LHCN-M2 (cell line): ENCODE results near the gene RBM18. TPM values are rescaled to one million over a fixed set of nuclear protein-coding genes. Genes with fewer than 3 reads are reported as not detected.
A peak's percentile ranks its signal among the peaks of the same experiment; 100 is the strongest.

Experiments used
- DNase-seq: peaks from one replicate; pipeline ENCODE4 v3.0.0-alpha.2; 2012; ENCODE audit warnings: low read depth
- total RNA-seq: library from RNA; depleted of rRNA; stranded (reverse); fragments of >200 nt; gene quantifications from 2 replicates; pipeline ENCODE4 v1.2.3, GENCODE V29; 2014

The RBM18 gene
- total RNA-seq, 1 experiment from 2014 or later, result 16.1 TPM

DNA sequence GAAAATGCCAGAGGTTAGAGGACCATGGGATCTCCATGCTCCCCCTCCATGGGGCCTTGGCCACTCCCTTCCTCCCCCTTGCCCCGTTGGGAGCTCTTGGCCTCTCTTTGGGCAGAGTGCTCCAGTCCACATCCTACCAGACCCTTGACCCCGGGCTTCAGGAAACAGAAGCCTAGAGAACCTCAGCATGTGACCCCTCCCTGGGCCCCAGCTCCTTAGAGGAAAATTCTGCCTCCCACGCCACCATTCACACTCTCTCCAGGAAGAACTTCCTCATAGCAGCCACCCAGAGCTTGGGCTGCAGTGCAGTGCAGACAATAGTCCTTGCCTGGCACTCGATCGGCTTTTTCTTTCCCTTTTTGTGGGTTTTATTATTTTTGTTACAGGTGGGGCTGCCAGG is 41.8 kb downstream of the RBM18 start:
- DNase-seq, result no peak

DNA sequence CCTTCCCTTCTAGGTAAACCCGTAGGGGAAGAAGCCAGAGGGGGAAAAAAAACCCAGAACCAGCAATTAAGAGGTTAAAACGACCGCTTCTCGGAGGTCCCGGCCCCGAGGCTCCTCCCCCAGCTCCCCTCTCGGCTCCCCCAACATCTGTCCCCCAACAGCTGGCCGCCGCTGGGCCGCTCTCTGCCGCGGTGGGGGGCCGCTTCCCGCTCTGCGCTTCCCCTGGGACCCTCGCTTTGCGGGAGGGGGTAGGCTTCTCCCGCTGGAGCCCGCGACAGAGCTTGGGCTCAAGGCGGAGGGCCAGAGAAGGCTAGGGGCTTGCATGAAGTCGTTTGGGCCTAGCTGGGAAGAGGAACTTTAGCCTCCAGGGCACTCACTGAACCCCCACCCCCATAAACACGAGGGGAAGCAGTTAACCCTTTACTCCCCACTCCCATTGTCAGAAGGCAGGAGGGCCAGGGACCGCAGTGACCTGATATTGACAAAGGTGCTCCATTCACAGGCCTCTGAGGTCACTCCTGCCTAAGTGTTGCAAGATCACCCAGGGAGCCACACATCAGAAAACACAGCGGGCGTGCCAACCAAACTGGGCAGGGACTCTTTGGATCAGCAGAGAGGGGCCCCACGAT is 43.3 kb downstream of the RBM18 start:
- no peak for DNase-seq

DNA sequence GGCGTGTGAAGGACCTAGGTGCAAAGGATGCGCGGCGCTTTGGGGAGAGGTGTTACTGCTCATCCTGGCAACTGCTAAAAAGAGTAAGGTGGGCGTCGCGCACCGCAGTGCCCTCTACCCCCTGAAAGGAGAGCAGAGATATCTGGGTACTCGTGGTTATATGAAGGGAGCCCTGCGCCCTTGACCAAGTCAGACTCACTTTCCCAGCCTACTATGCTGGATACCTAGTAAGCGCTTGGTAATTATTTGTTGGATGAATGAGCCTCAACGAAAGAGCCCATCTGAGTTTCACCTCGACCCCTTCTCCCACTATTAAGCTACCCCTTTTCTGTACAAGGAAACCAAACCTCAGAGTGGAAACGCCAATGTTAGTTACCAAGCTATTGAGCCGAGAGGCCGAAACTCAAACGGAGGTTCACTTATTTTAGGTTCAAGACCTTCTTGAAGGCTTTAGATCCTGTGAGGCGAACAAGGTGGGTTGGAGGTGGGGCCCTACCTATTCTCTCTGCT is 43.9 kb downstream of the RBM18 start:
- DNase-seq, result no peak

DNA sequence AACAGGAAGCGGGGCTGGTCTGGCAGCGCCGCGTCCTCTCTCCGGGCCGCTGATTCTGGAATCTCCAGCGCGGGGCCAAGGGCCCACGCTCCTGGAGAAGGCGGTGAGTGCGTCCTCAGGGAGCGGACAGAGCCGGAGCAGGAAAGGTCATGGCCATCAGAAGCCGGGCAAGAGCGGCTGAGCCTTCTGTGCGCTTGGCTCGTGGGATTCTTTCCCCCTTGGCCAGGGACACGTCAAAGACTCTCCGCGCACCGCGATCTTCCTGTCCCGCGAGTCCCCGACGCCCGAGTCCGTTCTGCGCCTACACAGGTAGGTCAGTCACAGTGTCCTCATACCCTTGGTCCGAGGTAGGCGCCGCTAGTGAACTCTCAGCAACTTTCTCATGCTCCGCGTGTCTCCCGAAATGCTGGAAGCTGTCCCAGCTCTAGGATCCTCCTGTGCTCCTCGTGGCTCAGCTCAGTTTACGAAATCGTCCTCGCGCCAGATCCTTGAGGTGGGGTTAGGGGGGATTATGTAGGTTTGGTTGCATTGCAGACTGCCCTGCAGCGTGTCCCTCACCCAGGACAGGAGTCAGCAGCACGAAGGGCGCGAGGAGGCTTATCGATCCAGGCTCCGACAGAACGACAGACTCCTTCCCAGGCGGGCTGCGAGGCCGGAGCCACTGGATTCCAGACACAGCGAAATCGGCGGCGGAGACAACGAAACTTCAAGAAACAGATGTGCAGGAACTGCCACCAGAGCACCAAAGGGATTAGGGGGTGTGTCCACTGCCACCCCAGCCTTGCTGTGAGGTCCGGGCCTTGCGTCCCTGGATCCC is 44.6 kb downstream of the RBM18 start:
- DNase-seq, result no peak

- DNase-seq, result peak; percentile 14
These were observed 45.4 kb downstream of the RBM18 start for GRCh38 chr9:122218935-122219855.

GRCh38 chr9:122218071-122218934 is 46.3 kb downstream of the RBM18 start:
- peak; percentile 20 for DNase-seq

DNA sequence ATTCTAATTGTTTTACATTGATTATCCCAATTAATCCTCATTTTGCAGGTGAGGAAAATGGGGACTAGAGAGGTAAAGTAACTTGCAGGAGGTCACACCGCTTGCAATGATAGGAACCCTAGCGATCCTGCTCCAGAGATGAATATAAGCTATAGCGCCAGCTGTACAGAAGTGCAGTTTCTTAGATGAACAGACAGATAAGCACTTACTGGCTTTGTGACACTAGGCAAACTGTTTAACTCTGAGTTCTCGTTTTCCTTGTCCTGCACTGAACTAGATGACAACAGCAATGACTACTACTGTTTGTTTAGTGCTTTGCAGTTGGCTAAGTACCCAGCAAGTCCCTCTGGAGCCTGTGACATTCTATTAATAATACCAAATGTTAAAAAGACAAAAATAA is 47.0 kb downstream of the RBM18 start:
- no peak for DNase-seq

GRCh38 chr9:122216798-122217418 is 47.7 kb downstream of the RBM18 start:
- DNase-seq, result no peak

GRCh38 chr9:122216138-122216797 is 48.4 kb downstream of the RBM18 start:
- no peak for DNase-seq

- DNase-seq, result no peak
These were observed 49.0 kb downstream of the RBM18 start for GRCh38 chr9:122215663-122216062.

DNA sequence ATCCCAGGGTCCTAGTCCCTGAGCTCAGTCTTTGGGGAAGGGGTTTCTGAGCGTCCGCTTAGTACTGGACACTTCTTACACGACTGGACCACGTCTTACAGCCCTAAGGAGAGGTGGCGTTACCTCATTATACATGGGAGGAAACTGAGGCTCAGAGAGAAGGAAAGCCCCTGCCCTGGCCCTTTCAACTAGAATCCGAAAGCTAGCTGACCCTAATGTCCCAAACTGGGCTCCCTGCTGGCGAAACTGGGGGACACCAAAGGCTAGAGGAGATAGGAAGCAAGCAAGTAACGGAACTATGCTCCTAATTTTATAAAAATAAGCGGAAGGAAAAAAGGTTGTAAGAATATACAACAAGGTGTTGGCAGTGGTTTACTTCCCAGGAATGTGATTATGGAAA is 50.1 kb downstream of the RBM18 start:
- DNase-seq, result no peak

DNA sequence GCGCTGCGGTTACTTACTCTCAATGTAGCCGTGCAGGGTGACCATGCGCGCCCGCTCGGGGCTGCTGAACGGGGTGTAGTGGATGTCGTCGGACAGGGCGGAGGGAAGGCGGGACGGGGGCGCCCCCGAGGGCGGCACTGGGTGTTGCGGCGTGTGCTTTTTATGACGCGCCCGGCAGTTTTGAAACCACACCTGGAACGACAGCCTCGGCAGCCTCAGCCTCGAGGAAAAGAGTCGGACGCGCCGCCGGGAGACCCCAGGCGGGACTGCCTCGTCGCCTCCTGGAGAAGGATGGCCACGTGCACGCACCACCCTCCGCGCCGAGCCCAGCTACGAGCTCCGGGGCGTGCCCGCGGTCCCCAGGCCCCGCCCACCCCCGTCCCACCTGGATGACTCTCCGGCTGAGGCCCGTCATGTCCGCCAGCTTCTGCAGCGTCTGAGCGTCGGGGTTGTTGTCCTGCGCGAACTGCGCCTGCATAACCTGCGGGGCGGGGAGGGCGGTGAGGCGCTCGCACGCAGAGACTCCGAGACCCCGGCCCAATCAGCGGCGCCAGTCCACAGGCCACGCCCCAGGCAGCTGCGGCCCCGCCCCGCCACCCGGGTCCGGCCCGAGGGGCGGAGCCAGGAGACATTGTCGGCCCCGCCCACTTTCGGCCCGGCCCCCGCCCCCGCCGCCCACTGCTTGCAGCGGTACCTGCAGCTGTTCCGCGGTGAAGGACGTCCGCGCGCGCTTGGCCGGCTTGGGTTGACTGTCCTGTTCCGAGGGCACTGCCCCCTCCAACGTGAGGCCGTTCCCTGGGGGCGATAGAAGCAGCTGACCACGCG is 50.8 kb downstream of the RBM18 start:
- DNase-seq, result peak; percentile 25

DNA sequence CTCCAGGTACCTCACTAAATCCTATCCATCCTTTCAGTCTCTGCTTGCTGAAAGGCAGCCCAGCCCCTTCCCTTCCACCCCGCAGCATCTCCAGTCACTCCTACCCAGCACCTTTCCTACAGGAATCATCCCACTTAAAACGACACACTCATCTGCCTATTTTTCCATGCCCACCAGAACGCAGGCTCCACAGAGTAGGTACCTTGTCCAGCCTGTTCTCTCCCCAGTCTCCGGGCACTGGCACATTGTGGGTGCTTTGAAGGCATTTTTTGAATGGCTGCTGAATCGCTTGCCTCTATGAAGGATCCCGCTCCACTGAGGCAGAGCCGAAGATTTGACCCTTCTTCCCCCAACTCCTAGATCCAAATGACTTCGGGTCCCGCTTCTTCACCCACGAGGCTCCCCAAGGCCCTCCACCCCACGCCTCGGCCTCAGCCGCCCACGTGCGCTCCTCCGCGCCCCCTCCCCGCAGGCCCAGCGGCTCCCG is 51.5 kb downstream of the RBM18 start:
- DNase-seq, result no peak

- no peak for DNase-seq
These were observed 52.1 kb downstream of the RBM18 start for GRCh38 chr9:122212473-122213004.

- DNase-seq, result no peak
These were observed 55.2 kb downstream of the RBM18 start for GRCh38 chr9:122209451-122209850.

GRCh38 chr9:122207096-122207495 is 57.5 kb downstream of the RBM18 start:
- DNase-seq, result no peak

- DNase-seq, result peak; percentile 76
These were observed 58.3 kb downstream of the RBM18 start for GRCh38 chr9:122206118-122207046.
